ENCODE measurements around the gene ERGIC1. TPM values are rescaled to one million over a fixed set of nuclear protein-coding genes. Genes with fewer than 3 reads are reported as not detected.

ERGIC1 gene
- total RNA-seq, 2 experiments from 2014 or later, result 59.5 to 63.2 TPM

DNA sequence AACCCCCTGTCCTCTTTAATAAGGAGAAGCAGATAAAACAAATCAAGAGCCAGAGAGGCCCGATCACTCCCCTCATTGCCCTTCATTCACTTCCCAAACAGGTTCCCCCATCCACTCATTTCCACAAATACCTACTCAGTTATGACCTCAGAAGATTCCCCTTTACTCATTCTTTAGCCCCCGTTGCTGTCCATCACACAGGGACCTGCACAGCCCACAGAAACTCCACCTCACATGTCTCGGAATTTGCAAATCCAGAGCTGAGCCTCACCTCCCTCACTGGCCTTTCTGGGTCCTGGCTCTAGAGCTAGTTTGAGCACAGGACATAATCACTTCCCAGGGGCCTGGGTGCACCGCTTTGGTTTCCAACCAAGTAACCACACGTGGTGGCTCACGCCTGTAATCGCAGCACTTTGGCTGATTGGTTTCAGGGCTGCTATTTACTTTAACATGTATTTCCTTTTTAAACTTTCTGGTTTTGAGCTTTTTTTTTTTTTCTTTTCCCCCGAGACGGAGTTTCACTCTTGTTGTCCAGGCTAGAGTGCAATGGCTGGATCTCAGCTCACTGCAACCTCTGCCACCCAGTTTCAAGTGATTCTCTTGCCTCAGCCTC lies 167.3 kb downstream of the ERGIC1 start:
- Mint-ChIP-seq H3K27ac (peak overlapping the region; percentile 49), H3K9me3 (no peaks in the 10 kb centered on the region), H3K36me3 (peaks cover 28% of the 10 kb centered on the region), H3K4me3 (peak overlapping the region; percentile 53), H3K27me3 (no peaks in the 10 kb centered on the region), H3K4me1 (peaks cover 46% of the 10 kb centered on the region)
- peak; percentile 78 for ATAC-seq (ENCODE audit: low read depth)
- POLR2A ChIA-PET, result interaction anchor here (1.0 to 1.1 kb wide), 2 partner anchors 17 to 56 kb away, joined by 3 read pairs; no protein-coding TSS in a partner anchor
- DNase-seq, result peak; percentile 40

Other genes starting within 250 kb of the ERGIC1 start
- 1 to 10 TPM; 3.0 to 3.1 TPM for gene NEURL1B, start 193.0 kb upstream of the ERGIC1 start, total RNA-seq
- gene DUSP1, start 63.1 kb upstream of the ERGIC1 start, total RNA-seq, result 10 to 100 TPM; 39.4 to 41.5 TPM
- gene RPL26L1, start 125.2 kb downstream of the ERGIC1 start, total RNA-seq, result 10 to 100 TPM; 24.1 to 33.6 TPM
- gene ATP6V0E1, start 149.5 kb downstream of the ERGIC1 start, total RNA-seq, result 100 to 1,000 TPM; 131 to 142 TPM
- gene CREBRF, start 222.1 kb downstream of the ERGIC1 start, total RNA-seq, result 10 to 100 TPM; 39.3 to 40.4 TPM

All from activated naive CD8-positive, alpha-beta T cell treated with anti-CD3 and anti-CD28 coated beads, Interleukin-2, amount 10 ng/mL, durations not matched to agents 7 days and 5 days (primary cell).